IPS-18a (cell line): Measurements from ENCODE around the gene SLC66A3.
"Not testable (repeated sequence)": the region's sequence is repeated elsewhere in the genome, so short reads cannot be mapped to it uniquely, and the experiment has no call there.

Experiments
- H3K27ac ChIP-seq: one replicate; pipeline ENCODE4 v1.5.1; 2013; ENCODE audit warnings: low read length
- H3K27me3 ChIP-seq: one replicate; pipeline ENCODE4 v1.6.1; 2013; ENCODE audit warnings: mild to moderate bottlenecking, low read length; ENCODE audit not compliant: control insufficient read depth, insufficient read depth
- H3K36me3 ChIP-seq: one replicate; pipeline ENCODE4 v1.6.1; 2013; ENCODE audit warnings: low read depth, low read length; ENCODE audit not compliant: control insufficient read depth
- H3K4me1 ChIP-seq: one replicate; pipeline ENCODE4 v1.6.1; 2013; ENCODE audit warnings: low read depth, low read length; ENCODE audit not compliant: control insufficient read depth
- H3K4me3 ChIP-seq: one replicate; pipeline ENCODE4 v1.5.1; 2013; ENCODE audit warnings: low read length
- H3K9ac ChIP-seq: one replicate; pipeline ENCODE4 v1.6.1; 2013; ENCODE audit warnings: mild to moderate bottlenecking, low read length, moderate library complexity
- H3K9me3 ChIP-seq: one replicate; pipeline ENCODE4 v1.6.1; 2013; ENCODE audit warnings: low read depth, low read length; ENCODE audit not compliant: control insufficient read depth

Gene SLC66A3

GRCh38 chr2:11157731-11158130, 2.5 kb downstream of the SLC66A3 start:
- no peak overlapping the region for H3K9ac ChIP-seq

DNA sequence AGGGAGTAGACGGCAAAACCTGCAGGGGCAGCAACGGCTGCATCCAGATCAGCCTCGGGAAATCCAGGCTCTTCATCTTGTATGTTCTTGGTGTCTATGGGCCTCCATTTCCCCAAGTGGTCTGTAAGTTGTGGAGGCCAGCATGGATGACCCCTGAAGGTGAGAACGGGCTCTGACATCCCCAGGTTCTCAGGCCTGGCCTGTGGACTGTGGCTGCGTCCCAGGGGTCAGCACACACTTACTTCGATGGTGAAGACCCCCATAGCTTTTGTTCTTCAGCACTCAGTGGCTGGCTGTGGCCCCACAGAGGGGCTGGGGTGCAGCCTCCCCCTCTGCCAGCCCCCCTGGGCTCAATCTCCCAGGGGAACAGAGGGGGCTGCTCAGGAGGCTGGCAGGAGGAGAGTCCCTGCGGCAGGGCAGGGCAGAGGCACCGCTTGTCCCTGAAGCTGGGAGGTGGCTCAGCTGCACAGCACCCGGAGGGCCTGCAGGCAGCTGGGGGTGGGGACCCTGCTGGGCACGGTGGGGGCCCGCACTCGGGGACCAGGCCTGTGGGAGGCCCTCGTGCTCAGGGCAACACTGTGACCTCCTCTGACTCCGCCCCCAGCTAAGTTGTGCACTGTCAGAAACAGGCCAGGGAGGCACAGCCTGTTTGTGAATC, 3.8 kb downstream of the SLC66A3 start:
- H3K27me3 ChIP-seq, result peaks cover 19% of the 10 kb centered on the region
- no peak overlapping the region for H3K9ac ChIP-seq
- no peaks in the 10 kb centered on the region for H3K9me3 ChIP-seq
- H3K27ac ChIP-seq, result no peak overlapping the region
- peaks cover 6% of the 10 kb centered on the region for H3K4me1 ChIP-seq
- no peaks in the 10 kb centered on the region for H3K36me3 ChIP-seq
- H3K4me3 ChIP-seq, result no peak overlapping the region

More at GRCh38 chr2:11157731-11158130, 2.5 kb downstream of the SLC66A3 start:
- H3K9me3 ChIP-seq, result no peaks in the 10 kb centered on the region
- H3K27me3 ChIP-seq, result peaks cover 21% of the 10 kb centered on the region
- no peak overlapping the region for H3K27ac ChIP-seq
- no peaks in the 10 kb centered on the region for H3K36me3 ChIP-seq
- H3K4me3 ChIP-seq, result no peak overlapping the region
- H3K4me1 ChIP-seq, result peaks cover 6% of the 10 kb centered on the region

DNA sequence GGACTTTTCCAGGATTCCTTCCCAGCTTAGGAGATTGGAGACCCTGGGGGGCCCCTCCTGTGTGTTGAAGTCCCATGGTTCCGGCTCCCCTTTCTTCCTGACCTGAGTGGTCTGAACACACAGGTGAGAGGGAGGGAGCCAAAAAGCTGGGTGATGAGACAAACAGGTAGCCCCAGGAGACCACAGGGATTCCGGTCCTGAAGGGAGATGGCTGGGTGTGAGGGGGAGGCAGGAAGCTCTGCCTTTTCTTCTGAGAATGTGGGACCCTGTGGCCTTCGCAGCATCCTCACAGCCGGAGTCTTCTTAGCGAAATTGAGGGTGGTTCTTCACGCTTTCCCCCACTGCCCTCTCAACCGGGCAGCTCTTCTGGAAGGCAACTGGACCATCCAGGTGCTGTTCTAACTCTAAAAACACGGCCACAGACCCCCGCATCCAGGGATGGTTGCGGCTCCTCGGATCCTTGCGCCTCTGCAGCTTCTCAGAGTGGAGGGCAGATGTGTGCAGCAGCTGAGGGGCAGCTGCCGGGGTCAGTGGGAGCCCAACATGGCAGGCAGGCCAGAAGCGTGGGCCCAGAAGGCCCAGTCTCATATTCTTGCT, 4.4 kb downstream of the SLC66A3 start:
- no peaks in the 10 kb centered on the region for H3K9me3 ChIP-seq
- H3K4me3 ChIP-seq, result no peak overlapping the region

GRCh38 chr2:11160256-11160655, 5.0 kb downstream of the SLC66A3 start:
- Histone ChIP-seq H3K4me1 (no peaks in the 10 kb centered on the region), H3K27me3 (peaks cover 13% of the 10 kb centered on the region), H3K9me3 (no peaks in the 10 kb centered on the region), H3K27ac (no peak overlapping the region), H3K36me3 (no peaks in the 10 kb centered on the region), H3K4me3 (no peak overlapping the region), H3K9ac (no peak overlapping the region)

More for the DNA sequence above, 4.4 kb downstream of the SLC66A3 start:
- no peaks in the 10 kb centered on the region for H3K4me1 ChIP-seq
- H3K9ac ChIP-seq, result no peak overlapping the region
- no peak overlapping the region for H3K27ac ChIP-seq
- H3K27me3 ChIP-seq, result peaks cover 13% of the 10 kb centered on the region
- H3K36me3 ChIP-seq, result no peaks in the 10 kb centered on the region

- Histone ChIP-seq H3K9ac (no peak overlapping the region), H3K36me3 (no peaks in the 10 kb centered on the region), H3K9me3 (no peaks in the 10 kb centered on the region), H3K27ac (no peak overlapping the region), H3K4me3 (no peak overlapping the region), H3K4me1 (no peaks in the 10 kb centered on the region), H3K27me3 (peaks cover 10% of the 10 kb centered on the region)
Observed at GRCh38 chr2:11160731-11161455, 5.6 kb downstream of the SLC66A3 start.

- H3K36me3 ChIP-seq, result no peaks in the 10 kb centered on the region
- no peaks in the 10 kb centered on the region for H3K9me3 ChIP-seq
- no peak overlapping the region for H3K9ac ChIP-seq
- H3K4me3 ChIP-seq, result no peak overlapping the region
- H3K27ac ChIP-seq, result no peak overlapping the region
- peaks cover 2% of the 10 kb centered on the region for H3K27me3 ChIP-seq
- H3K4me1 ChIP-seq, result no peaks in the 10 kb centered on the region
Observed at GRCh38 chr2:11161747-11162146, 6.5 kb downstream of the SLC66A3 start.

GRCh38 chr2:11163439-11164317, 8.4 kb downstream of the SLC66A3 start:
- Histone ChIP-seq H3K27me3 (no peaks in the 10 kb centered on the region), H3K27ac (no peak overlapping the region), H3K9ac (no peak overlapping the region), H3K4me1 (no peaks in the 10 kb centered on the region), H3K9me3 (no peaks in the 10 kb centered on the region), H3K4me3 (no peak overlapping the region), H3K36me3 (no peaks in the 10 kb centered on the region)

DNA sequence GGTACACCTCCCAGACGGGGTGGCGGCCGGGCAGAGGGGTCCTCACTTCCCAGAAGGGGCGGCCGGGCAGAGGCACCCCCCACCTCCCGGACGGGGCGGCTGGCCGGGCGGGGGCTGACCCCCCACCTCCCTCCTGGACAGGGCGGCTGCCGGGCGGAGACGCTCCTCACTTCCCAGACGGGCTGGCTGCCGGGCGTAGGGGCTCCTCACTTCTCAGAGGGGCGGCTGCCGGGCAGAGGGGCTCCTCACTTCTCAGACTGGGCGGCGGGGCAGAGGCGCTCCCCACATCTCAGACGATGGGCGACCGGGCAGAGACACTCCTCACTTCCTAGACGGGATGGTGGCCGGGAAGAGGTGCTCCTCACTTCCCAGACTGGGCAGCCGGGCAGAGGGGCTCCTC, 9.8 kb downstream of the SLC66A3 start:
- not testable (repeated sequence) for H3K27ac ChIP-seq, H3K9ac ChIP-seq, H3K9me3 ChIP-seq, H3K27me3 ChIP-seq, H3K36me3 ChIP-seq, H3K4me1 ChIP-seq, H3K4me3 ChIP-seq

DNA sequence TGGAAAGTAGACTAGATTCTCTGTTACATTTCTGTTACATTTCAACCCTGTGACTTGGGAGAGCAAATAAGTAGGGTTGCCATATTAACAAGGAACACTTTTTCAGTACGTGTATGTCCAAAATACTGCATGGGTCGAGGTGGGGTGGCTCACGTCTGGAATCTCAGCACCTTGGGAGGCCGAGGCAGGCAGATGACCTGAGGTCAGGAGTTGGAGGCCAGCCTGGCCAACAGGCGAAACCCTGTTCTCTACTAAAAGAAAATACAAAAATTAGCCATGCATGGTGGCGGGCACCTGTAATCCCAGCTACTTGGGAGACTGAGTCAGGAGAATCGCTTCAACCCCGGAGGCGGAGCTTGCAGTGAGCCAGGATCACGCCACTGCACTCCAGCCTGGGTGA, 11.2 kb downstream of the SLC66A3 start:
- no peak overlapping the region for H3K27ac ChIP-seq
- H3K4me3 ChIP-seq, result no peak overlapping the region
- no peak overlapping the region for H3K9ac ChIP-seq
- no peaks in the 10 kb centered on the region for H3K9me3 ChIP-seq
- H3K4me1 ChIP-seq, result no peaks in the 10 kb centered on the region
- no peaks in the 10 kb centered on the region for H3K27me3 ChIP-seq
- no peaks in the 10 kb centered on the region for H3K36me3 ChIP-seq

DNA sequence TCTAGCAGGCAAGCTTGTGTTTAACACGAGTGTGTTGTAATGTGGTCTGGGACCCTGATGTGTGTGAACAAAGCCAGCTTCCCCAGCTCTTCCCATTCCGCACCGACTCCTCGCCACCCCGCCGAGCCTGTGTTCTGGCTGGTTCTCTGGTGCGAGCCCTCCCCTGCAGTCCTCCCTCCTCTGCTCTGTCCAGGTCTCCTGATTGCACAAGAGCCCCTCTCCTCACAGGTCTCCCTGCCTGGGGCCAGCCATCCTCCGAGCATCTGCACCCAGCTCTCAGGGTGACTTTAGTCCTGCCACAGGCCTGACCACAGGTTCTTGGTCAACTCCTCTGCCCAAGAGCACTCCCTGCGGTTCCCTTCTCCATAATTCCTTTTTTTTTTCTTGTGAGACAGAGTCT, 13.2 kb downstream of the SLC66A3 start:
- Histone ChIP-seq H3K27ac (no peak overlapping the region), H3K4me3 (no peak overlapping the region), H3K4me1 (no peaks in the 10 kb centered on the region), H3K9ac (no peak overlapping the region), H3K9me3 (no peaks in the 10 kb centered on the region), H3K36me3 (no peaks in the 10 kb centered on the region), H3K27me3 (no peaks in the 10 kb centered on the region)

DNA sequence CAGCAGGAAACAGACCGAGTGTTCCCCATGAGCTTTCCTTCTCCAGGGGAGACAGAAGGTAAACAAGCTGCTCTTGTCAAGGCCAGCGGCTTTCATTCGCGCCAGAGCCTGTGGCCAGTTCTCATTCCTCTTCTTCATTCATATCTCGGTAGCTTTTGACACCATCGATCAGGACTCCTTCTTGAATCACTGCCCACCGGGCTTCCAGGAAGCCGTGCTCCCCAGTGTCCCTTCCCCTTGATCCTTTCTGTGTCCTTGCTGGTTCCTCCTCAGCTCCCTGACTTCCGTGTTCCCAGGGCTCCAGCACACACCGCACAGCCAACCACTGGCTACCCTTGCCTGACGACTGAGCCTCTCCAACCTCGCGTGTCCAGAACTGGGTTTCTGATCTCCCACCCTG, 14.1 kb downstream of the SLC66A3 start:
- Histone ChIP-seq H3K36me3 (no peaks in the 10 kb centered on the region), H3K27ac (no peak overlapping the region), H3K9ac (no peak overlapping the region), H3K9me3 (no peaks in the 10 kb centered on the region), H3K4me3 (no peak overlapping the region), H3K27me3 (no peaks in the 10 kb centered on the region), H3K4me1 (no peaks in the 10 kb centered on the region)
